H9 (cell line): ENCODE measurements around the gene SLC25A40. TPM values are rescaled to one million over a fixed set of nuclear protein-coding genes. Genes with fewer than 3 reads are reported as not detected.

Source experiments
- DNase-seq: peaks from one replicate; pipeline ENCODE4 v3.0.0-alpha.2; 2017
- H2AFZ ChIP-seq: one replicate; pipeline ENCODE4 v1.6.1; 2013; ENCODE audit warnings: mild to moderate bottlenecking, low read length, control low read depth, moderate library complexity
- H2AK5ac ChIP-seq: 2 replicates; pipeline ENCODE4 v1.6.1; 2013; ENCODE audit warnings: low read length, control low read depth, mixed read lengths; ENCODE audit not compliant: insufficient read length
- H2BK120ac ChIP-seq: one replicate; pipeline ENCODE4 v1.6.1; 2013; ENCODE audit warnings: low read depth, mild to moderate bottlenecking, low read length, control low read depth, inconsistent platforms; ENCODE audit not compliant: poor library complexity, severe bottlenecking
- H2BK12ac ChIP-seq: 2 replicates; pipeline ENCODE4 v1.6.1; 2013; ENCODE audit warnings: low read length, control low read depth, mixed read lengths, low read depth; ENCODE audit not compliant: insufficient read length
- H2BK15ac ChIP-seq: 2 replicates; pipeline ENCODE4 v1.6.1; 2013; ENCODE audit warnings: low read depth, low read length, control low read depth
- H2BK20ac ChIP-seq: one replicate; pipeline ENCODE4 v1.6.1; 2013; ENCODE audit warnings: low read depth, mild to moderate bottlenecking, low read length, control low read depth, inconsistent platforms; ENCODE audit not compliant: poor library complexity, severe bottlenecking
- H2BK5ac ChIP-seq: 2 replicates; pipeline ENCODE4 v1.6.1; 2013; ENCODE audit warnings: low read length, control low read depth, mixed read lengths; ENCODE audit not compliant: insufficient read length
- H3K14ac ChIP-seq: 2 replicates; pipeline ENCODE4 v1.6.1; 2013; ENCODE audit warnings: low read length, control low read depth; ENCODE audit not compliant: insufficient read depth
- H3K18ac ChIP-seq: 2 replicates; pipeline ENCODE4 v1.6.1; 2013; ENCODE audit warnings: low read depth, mild to moderate bottlenecking, mixed read lengths, low read length, control low read depth; ENCODE audit not compliant: insufficient read length
- H3K23ac ChIP-seq: 2 replicates; pipeline ENCODE4 v1.6.1; 2013; ENCODE audit warnings: low read length, control low read depth, mixed read lengths, low read depth; ENCODE audit not compliant: insufficient read length
- H3K23me2 ChIP-seq: 2 replicates; pipeline ENCODE4 v1.6.1; 2013; ENCODE audit warnings: low read depth, mild to moderate bottlenecking, mixed read lengths, low read length, control low read depth; ENCODE audit not compliant: insufficient read length, poor library complexity, severe bottlenecking
- H3K27ac ChIP-seq: 2 replicates; pipeline ENCODE4 v1.5.1; 2013; ENCODE audit warnings: low read length, control low read depth, mixed read lengths, low read depth; ENCODE audit not compliant: insufficient read length
- H3K27me3 ChIP-seq: 2 replicates; pipeline ENCODE4 v1.6.1; 2013; ENCODE audit warnings: low read length, control low read depth, inconsistent platforms; ENCODE audit not compliant: insufficient read depth
- H3K4ac ChIP-seq: 2 replicates; pipeline ENCODE4 v1.6.1; 2013; ENCODE audit warnings: low read depth, mild to moderate bottlenecking, control low read depth, inconsistent platforms, low read length, moderate library complexity
- H3K4me1 ChIP-seq: 2 replicates; pipeline ENCODE4 v1.6.1; 2013; ENCODE audit warnings: low read length, control low read depth, inconsistent platforms; ENCODE audit not compliant: insufficient read depth
- H3K4me2 ChIP-seq: 2 replicates; pipeline ENCODE4 v1.6.1; 2013; ENCODE audit warnings: low read length, control low read depth, mixed read lengths; ENCODE audit not compliant: insufficient read length, insufficient read depth
- H3K56ac ChIP-seq: 2 replicates; pipeline ENCODE4 v1.6.1; 2013; ENCODE audit warnings: low read depth, mild to moderate bottlenecking, mixed read lengths, low read length, control low read depth; ENCODE audit not compliant: insufficient read length
- H3K79me1 ChIP-seq: 2 replicates; pipeline ENCODE4 v1.6.1; 2013; ENCODE audit warnings: low read depth, mild to moderate bottlenecking, moderate library complexity, low read length, control low read depth, inconsistent platforms; ENCODE audit not compliant: insufficient read depth, poor library complexity, severe bottlenecking
- H3K79me2 ChIP-seq: 2 replicates; pipeline ENCODE4 v1.6.1; 2013; ENCODE audit warnings: low read length, control low read depth, inconsistent platforms; ENCODE audit not compliant: insufficient read depth
- H3K9ac ChIP-seq: 2 replicates; pipeline ENCODE4 v1.6.1; 2013; ENCODE audit warnings: low read length, control low read depth, mixed read lengths; ENCODE audit not compliant: insufficient read length; ENCODE audit errors: extremely low read depth
- H3K9me3 ChIP-seq: one replicate; pipeline ENCODE4 v1.6.1; 2013; ENCODE audit warnings: low read depth, low read length, inconsistent platforms; ENCODE audit not compliant: control insufficient read depth
- H3T11ph ChIP-seq: one replicate; pipeline ENCODE4 v1.6.1; 2013; ENCODE audit warnings: mild to moderate bottlenecking, low read length, control low read depth, inconsistent platforms
- H4K20me1 ChIP-seq: one replicate; pipeline ENCODE4 v1.6.1; 2013; ENCODE audit not compliant: control insufficient read depth, insufficient read length, insufficient read depth
- H4K5ac ChIP-seq: 2 replicates; pipeline ENCODE4 v1.6.1; 2013; ENCODE audit warnings: low read depth, mild to moderate bottlenecking, mixed read lengths, low read length, control low read depth; ENCODE audit not compliant: insufficient read length
- H4K8ac ChIP-seq: replicated peaks from 2 replicates; pipeline ENCODE4 v1.6.1; 2013; ENCODE audit warnings: low read length, control low read depth, mixed read lengths, low read depth; ENCODE audit not compliant: insufficient read length
- H4K91ac ChIP-seq: 2 replicates; pipeline ENCODE4 v1.6.1; 2013; ENCODE audit warnings: low read depth, mild to moderate bottlenecking, moderate library complexity, mixed read lengths, low read length, control low read depth; ENCODE audit not compliant: insufficient read length
- H3K27ac Mint-ChIP-seq, 3 experiments: 2 replicates in 2 of 3; 3 replicates in 1 of 3; pipeline ENCODE4 v1.8.0; 2020 to 2021; ENCODE audit warnings: mixed read lengths in 3 of 3, mild to moderate bottlenecking in 1 of 3, moderate library complexity in 1 of 3
- H3K27me3 Mint-ChIP-seq: 2 replicates; pipeline ENCODE4 v1.8.0; 2021; ENCODE audit warnings: low read depth, mild to moderate bottlenecking, moderate library complexity, mixed read lengths
- H3K36me3 Mint-ChIP-seq, 3 experiments: 2 replicates in 2 of 3; 3 replicates in 1 of 3; pipeline ENCODE4 v1.8.0; 2020 to 2021; ENCODE audit warnings: low read depth in 3 of 3, mixed read lengths in 3 of 3; ENCODE audit not compliant: insufficient read depth in 1 of 3
- H3K4me1 Mint-ChIP-seq, 2 experiments: 2 replicates each; pipeline ENCODE4 v1.8.0; 2020; ENCODE audit warnings: mixed read lengths in 2 of 2
- H3K4me3 Mint-ChIP-seq, 2 experiments: 2 replicates in 1 of 2; 3 replicates in 1 of 2; pipeline ENCODE4 v1.8.0; 2020 to 2021; ENCODE audit warnings: mild to moderate bottlenecking in 2 of 2, mixed read lengths in 2 of 2, moderate library complexity in 1 of 2
- H3K9me3 Mint-ChIP-seq, 2 experiments: 2 replicates in 1 of 2; 3 replicates in 1 of 2; pipeline ENCODE4 v1.8.0; 2020; ENCODE audit warnings: mild to moderate bottlenecking in 2 of 2, mixed read lengths in 2 of 2, moderate library complexity in 1 of 2
- CTCF ChIP-seq: fragments of 200-600 bp; sonication (generic); conservative IDR thresholded peaks from 3 replicates; pipeline ENCODE4 v1.8.0; 2021; ENCODE audit warnings: antibody characterized with exemption, mild to moderate bottlenecking
- total RNA-seq: library from RNA; stranded (reverse); gene quantifications from 2 replicates; pipeline ENCODE4 v1.2.1, GENCODE V29; 2021

Gene SLC25A40
- total RNA-seq, 1 experiment from 2014 or later: 10.4 TPM

GRCh38 chr7:87784424-87784823 lies 91.7 kb downstream of the SLC25A40 start:
- DNase-seq: no peak
- no peak overlapping the region for H2AFZ ChIP-seq
- no peaks in the 10 kb centered on the region for H3K4me1 ChIP-seq
- no peak overlapping the region for H3T11ph ChIP-seq
- no peak overlapping the region for H3K4me2 ChIP-seq
- no peak overlapping the region for H2BK120ac ChIP-seq
- no peaks in the 10 kb centered on the region for H4K20me1 ChIP-seq
- H3K27ac Mint-ChIP-seq: peak overlapping the region in 2 of 3 experiments; percentile 17; a peak in 2 of 7 replicates
- H3K27ac ChIP-seq: no peak overlapping the region
- H3K23ac ChIP-seq: no peak overlapping the region
- no peaks in the 10 kb centered on the region for H3K36me3 Mint-ChIP-seq
- H2BK12ac ChIP-seq: no peak overlapping the region
- no peak overlapping the region for H3K56ac ChIP-seq
- no peak overlapping the region for H4K5ac ChIP-seq
- H2BK15ac ChIP-seq: no peak overlapping the region
- H3K9me3 Mint-ChIP-seq: no peaks in the 10 kb centered on the region
- no peak overlapping the region for H2AK5ac ChIP-seq
- H2BK20ac ChIP-seq: no peak overlapping the region
- no peaks in the 10 kb centered on the region for H3K9me3 ChIP-seq
- H3K27me3 ChIP-seq: no peaks in the 10 kb centered on the region
- peaks cover 1% of the 10 kb centered on the region; the same call in 1 of the 2 replicates for H3K27me3 Mint-ChIP-seq
- H3K79me1 ChIP-seq: no peaks in the 10 kb centered on the region
- no peak overlapping the region for H3K4ac ChIP-seq
- no peak for TF ChIP-seq CTCF
- no peak overlapping the region for H3K14ac ChIP-seq
- H4K8ac ChIP-seq: no peak overlapping the region
- H3K23me2 ChIP-seq: no peaks in the 10 kb centered on the region
- H2BK5ac ChIP-seq: no peak overlapping the region
- H4K91ac ChIP-seq: no peak overlapping the region
- H3K79me2 ChIP-seq: no peaks in the 10 kb centered on the region
- H3K4me3 Mint-ChIP-seq: no peak overlapping the region
- H3K4me1 Mint-ChIP-seq: no peaks in the 10 kb centered on the region
- H3K9ac ChIP-seq: no peak overlapping the region
- no peak overlapping the region for H3K18ac ChIP-seq

Other genes starting within 250 kb of the SLC25A40 start
- 0.37 and 0.44 TPM in 2 replicates for gene RUNDC3B, start 248.0 kb downstream of the SLC25A40 start, total RNA-seq
- gene DBF4, start 133 bp upstream of the SLC25A40 start, total RNA-seq: 75.9 TPM in 2 replicates
- 8.6 and 8.7 TPM in 2 replicates for gene ADAM22, start 57.9 kb upstream of the SLC25A40 start, total RNA-seq